K562 (cell line): ENCODE measurements around the gene CHST7. TPM values are rescaled to one million over a fixed set of nuclear protein-coding genes. Genes with fewer than 3 reads are reported as not detected.

Source experiments
- ATF4 ChIP-seq: fragments of 450-650 bp; formaldehyde crosslinking; IDR thresholded peaks from 2 replicates; pipeline ENCODE4 v1.4.0; 2022; ENCODE audit warnings: mild to moderate bottlenecking, moderate library complexity
- CAMTA2 ChIP-seq: fragments of 250-450 bp; sonication (Bioruptor Pico); conservative IDR thresholded peaks from 2 replicates; pipeline ENCODE4 v1.5.1; 2022
- CHD2 ChIP-seq: IDR thresholded peaks from 2 replicates; pipeline ENCODE4 v1.6.1; 2011; ENCODE audit warnings: low read depth, low read length
- DIDO1 ChIP-seq: fragments of 450-650 bp; IDR thresholded peaks from 2 replicates; pipeline ENCODE4 v1.6.1; 2016; ENCODE audit warnings: low read depth, missing biosample characterization, missing genetic modification characterization
- HDAC6 ChIP-seq: IDR thresholded peaks from 2 replicates; pipeline ENCODE4 v1.6.1; 2012; ENCODE audit warnings: low read depth, mild to moderate bottlenecking, control low read depth, inconsistent platforms, low read length, moderate library complexity
- KLF6 ChIP-seq: fragments of 250-450 bp; sonication (Bioruptor Pico); IDR thresholded peaks from 2 replicates; pipeline ENCODE4 v1.4.0; 2020; ENCODE audit warnings: mild to moderate bottlenecking, moderate library complexity, borderline replicate concordance
- MED1 ChIP-seq: sonication (generic); formaldehyde crosslinking; IDR thresholded peaks from 2 replicates; pipeline ENCODE4 v1.8.1; 2023; ENCODE audit warnings: missing genetic modification reagents, borderline replicate concordance
- RNF219 ChIP-seq: fragments of 250-450 bp; sonication (Bioruptor Pico); IDR thresholded peaks from 2 replicates; pipeline ENCODE4 v1.5.0; 2022; ENCODE audit warnings: mild to moderate bottlenecking
- ZBTB9 ChIP-seq: fragments of 450-650 bp; formaldehyde crosslinking; IDR thresholded peaks from 2 replicates; pipeline ENCODE4 v1.4.0; 2020; ENCODE audit warnings: mild to moderate bottlenecking, moderate library complexity
- ZNF146 ChIP-seq: IDR thresholded peaks from one replicate; pipeline ENCODE4 v1.6.1; 2018; ENCODE audit warnings: missing compliant biosample characterization; ENCODE audit not compliant: unreplicated experiment
- polyA plus RNA-seq, 8 experiments: library from polyadenylated mRNA; depleted of rRNA in 4 of 8; stranded (reverse) in 5 of 8; unstranded in 3 of 8; fragments of >200 nt; fragmentation: Nextera tagmentation in 2 of 8; fragmentation: Illumina TruSeq in 1 of 8; extraction: Ambion mirVana in 2 of 8; extraction: Trizol in 1 of 8; gene quantifications; 2 replicates each; pipeline versions ENCODE4 v1.2.1 to v1.2.3, GENCODE V29; 2011 to 2014; ENCODE audit warnings: inconsistent platforms in 1 of 8, missing spikeins in 1 of 8
- total RNA-seq, 7 experiments: library from RNA; depleted of rRNA in 6 of 7; stranded (reverse); fragments of >200 nt in 6 of 7; fragmentation: Illumina TruSeq in 2 of 7; extraction: Trizol in 2 of 7; gene quantifications; 2 replicates each; pipeline versions ENCODE4 v1.2.1 to v1.2.3, GENCODE V29; 2011 to 2021; ENCODE audit warnings: low replicate concordance in 1 of 7

Gene CHST7
- total and polyA plus RNA-seq, 9 of the 15 experiments (the other 6 are each of a cell fraction or from before 2014, with no cell fraction given) = 0.04 to 0.41 (median 0.09) TPM; not detected in 2

GRCh38 chrX:46587753-46588171 lies 14.2 kb downstream of the CHST7 start (continued):
- no peak for TF ChIP-seq CHD2
- no peak for TF ChIP-seq ZNF146 (CRISPR knock-in tag)
- no peak for TF ChIP-seq DIDO1 (tag)
- TF ChIP-seq MED1 = no peak
- TF ChIP-seq HDAC6 = no peak
- TF ChIP-seq CAMTA2 = no peak
- TF ChIP-seq ATF4 (CRISPR knock-in tag) = no peak
- no peak for TF ChIP-seq KLF6 (CRISPR knock-in tag)
- no peak for TF ChIP-seq RNF219 (CRISPR knock-in tag)
- TF ChIP-seq ZBTB9 (CRISPR knock-in tag) = no peak
